ENCODE results near the gene PHKB. TPM values are rescaled to one million over a fixed set of nuclear protein-coding genes. Genes with fewer than 3 reads are reported as not detected.
A peak's percentile ranks its signal among the peaks of the same experiment; 100 is the strongest.
"Not testable (repeated sequence)": the region's sequence is repeated elsewhere in the genome, so short reads cannot be mapped to it uniquely, and the experiment has no call there.

PHKB gene
- total RNA-seq, 2 donors from 2014 or later = 32.7 to 46.7 TPM

DNA sequence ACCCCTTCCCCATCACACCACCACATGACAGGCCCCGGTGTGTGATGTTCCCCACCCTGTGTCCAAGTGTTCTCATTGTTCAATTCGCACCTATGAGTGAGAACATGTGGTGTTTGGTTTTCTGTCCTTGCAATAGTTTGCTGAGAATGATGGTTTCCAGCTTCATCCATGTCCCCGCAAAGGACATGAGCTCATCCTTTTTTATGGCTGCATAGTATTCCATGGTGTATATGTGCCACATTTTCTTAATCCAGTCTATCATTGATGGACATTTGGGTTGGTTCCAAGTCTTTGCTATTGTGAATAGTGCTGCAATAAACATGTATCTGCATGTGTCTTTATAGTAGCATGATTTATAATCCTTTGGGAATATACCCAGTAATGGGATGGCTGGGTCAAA, 80.0 kb downstream of the PHKB start:
- Mint-ChIP-seq H3K4me1 (ENCODE audit: low read depth in 2 of 2) (peaks cover 14 to 24% of the 10 kb centered on the region in 2 donors), H3K36me3 (peaks cover 61% of the 10 kb centered on the region), H3K9me3 (peaks cover 19% of the 10 kb centered on the region)
- not testable (repeated sequence) for DNase-seq (ENCODE audit: low spot score); H3K27ac Mint-ChIP-seq; H3K4me3 Mint-ChIP-seq; ATAC-seq; H3K27me3 Mint-ChIP-seq

DNA sequence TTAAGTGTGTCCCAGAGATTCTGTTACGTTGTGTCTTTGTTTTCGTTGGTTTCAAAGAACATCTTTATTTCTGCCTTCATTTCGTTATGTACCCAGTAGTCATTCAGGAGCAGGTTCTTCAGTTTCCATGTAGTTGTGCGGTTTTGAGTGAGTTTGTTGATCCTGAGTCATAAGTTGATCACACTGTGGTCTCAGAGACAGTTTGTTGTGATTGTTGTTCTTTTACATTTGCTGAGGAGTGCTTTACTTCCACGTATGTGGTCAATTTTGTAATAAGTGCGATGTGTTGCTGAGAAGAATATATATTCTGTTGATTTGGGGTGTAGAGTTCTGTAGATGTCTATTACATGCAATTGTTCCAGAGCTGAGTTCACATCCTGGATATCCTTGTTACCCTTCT, 83.1 kb downstream of the PHKB start:
- peak overlapping the region; percentile 86 for H3K4me3 Mint-ChIP-seq
- peak overlapping the region in 1 of 2 donors; percentile 65 for H3K27ac Mint-ChIP-seq
- not testable (repeated sequence) for DNase-seq (ENCODE audit: low spot score); ATAC-seq; H3K27me3 Mint-ChIP-seq
- peaks cover 19% of the 10 kb centered on the region for H3K9me3 Mint-ChIP-seq
- peaks cover 60% of the 10 kb centered on the region for H3K36me3 Mint-ChIP-seq
- peaks cover 14 to 25% of the 10 kb centered on the region in 2 donors for H3K4me1 Mint-ChIP-seq (ENCODE audit: low read depth in 2 of 2)

DNA sequence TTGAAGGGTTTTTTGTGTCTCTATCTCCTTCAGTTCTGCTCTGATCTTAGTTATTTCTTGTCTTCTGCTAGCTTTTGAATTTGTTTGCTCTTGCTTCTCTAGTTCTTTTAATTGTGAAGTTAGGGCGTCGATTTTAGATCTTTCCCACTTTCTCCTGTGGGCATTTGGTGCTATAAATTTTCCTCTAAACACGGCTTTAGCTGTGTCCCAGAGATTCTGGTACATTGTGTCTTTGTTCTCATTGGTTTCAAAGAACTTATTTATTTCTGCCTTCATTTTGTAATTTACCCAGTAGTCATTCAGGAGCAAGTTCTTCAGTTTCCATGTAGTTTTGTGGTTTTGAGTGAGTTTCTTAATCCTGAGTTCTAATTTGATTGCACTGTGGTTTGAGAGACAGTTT, 90.1 kb downstream of the PHKB start:
- Mint-ChIP-seq H3K36me3 (peaks cover 54% of the 10 kb centered on the region), H3K4me1 (ENCODE audit: low read depth in 2 of 2) (peaks cover 8 to 11% of the 10 kb centered on the region in 2 donors), H3K9me3 (peaks cover 17% of the 10 kb centered on the region)
- ATAC-seq; H3K27me3 Mint-ChIP-seq; DNase-seq (ENCODE audit: low spot score); H3K4me3 Mint-ChIP-seq; H3K27ac Mint-ChIP-seq: not testable (repeated sequence)

DNA sequence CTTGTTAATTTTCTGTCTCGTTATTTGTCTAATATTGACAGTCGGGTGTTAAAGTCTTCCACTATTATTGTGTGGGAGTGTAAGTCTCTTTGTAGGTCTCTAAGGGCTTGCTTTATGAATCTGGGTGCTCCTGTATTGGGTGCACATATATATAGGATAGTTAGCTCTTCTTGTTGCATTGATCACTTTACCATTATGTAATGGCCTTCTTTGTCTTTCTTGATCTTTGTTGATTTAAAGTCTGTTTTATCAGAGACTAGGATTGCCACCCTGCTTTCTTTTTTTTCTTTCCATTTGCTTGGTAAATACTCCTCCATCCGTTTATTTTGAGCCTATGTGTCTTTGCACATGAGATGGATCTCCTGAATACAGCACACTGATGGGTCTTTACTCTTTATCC, 90.6 kb downstream of the PHKB start:
- not testable (repeated sequence) for H3K27ac Mint-ChIP-seq; ATAC-seq; H3K27me3 Mint-ChIP-seq; DNase-seq (ENCODE audit: low spot score); H3K4me3 Mint-ChIP-seq
- H3K4me1 Mint-ChIP-seq (ENCODE audit: low read depth in 2 of 2) = peaks cover 7 to 11% of the 10 kb centered on the region in 2 donors
- peaks cover 17% of the 10 kb centered on the region for H3K9me3 Mint-ChIP-seq
- H3K36me3 Mint-ChIP-seq = peaks cover 52% of the 10 kb centered on the region

DNA sequence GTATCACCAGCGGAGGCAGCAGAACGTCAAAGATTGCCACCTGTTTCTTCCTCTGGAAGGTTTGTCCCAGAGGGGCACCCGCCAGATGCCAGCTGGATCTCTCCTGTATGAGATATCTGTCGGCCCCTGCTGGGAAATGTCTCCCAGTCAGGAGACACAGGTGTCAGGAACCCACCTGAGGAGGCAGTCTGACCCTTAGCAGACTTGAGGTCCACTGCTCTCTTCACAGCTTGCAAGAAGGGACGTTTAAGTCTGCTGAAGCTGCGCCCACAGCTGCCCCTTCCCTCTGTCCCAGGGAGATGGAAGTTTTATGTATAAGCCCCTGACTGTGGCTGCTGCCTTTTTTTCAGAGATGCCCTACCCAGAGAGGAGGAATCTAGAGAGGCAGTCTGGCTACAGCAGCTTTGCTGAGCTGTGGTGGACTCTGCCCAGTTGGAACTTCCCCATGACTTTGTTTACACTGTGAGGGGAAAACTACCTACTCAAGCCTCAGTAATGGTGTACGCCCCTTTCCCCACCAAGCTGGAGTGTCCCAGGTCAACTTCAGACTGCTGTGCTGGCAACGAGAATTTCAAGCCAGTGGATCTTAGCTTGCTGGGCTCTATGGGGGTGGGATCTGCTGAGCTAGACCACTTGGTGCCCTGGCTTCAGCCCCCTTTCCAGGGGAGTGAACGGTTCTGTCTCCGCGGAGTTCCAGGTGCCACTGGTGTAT, 92.9 kb downstream of the PHKB start:
- Mint-ChIP-seq H3K27ac (no peak overlapping the region), H3K9me3 (peaks cover 17% of the 10 kb centered on the region), H3K4me3 (no peak overlapping the region), H3K36me3 (peaks cover 44% of the 10 kb centered on the region), H3K4me1 (ENCODE audit: low read depth in 2 of 2) (peaks cover 7 to 11% of the 10 kb centered on the region in 2 donors), H3K27me3 (no peaks in the 10 kb centered on the region)
- ATAC-seq (no peak), DNase-seq (ENCODE audit: low spot score) (no peak)

DNA sequence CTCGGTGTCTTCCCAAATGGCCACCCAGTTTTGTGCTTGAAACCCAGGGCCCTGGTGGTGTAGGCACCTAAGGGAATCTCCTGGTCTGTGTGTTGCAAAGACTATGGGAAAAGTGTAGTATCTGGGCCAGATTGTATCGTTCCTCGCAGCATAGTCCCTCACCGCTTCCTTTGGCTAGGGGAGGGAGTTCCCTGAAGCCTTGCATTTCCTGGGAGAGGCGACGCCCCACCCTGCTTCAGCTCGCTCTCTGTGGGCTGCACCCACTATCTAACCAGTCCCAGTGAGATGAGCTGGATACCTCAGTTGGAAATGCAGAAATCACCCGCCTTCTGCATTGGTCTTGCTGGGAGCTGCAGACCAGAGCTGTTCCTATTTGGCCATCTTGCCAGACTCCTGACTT, 93.5 kb downstream of the PHKB start:
- not testable (repeated sequence) for H3K4me3 Mint-ChIP-seq; DNase-seq (ENCODE audit: low spot score); ATAC-seq; H3K27me3 Mint-ChIP-seq; H3K27ac Mint-ChIP-seq
- H3K9me3 Mint-ChIP-seq = peaks cover 17% of the 10 kb centered on the region
- peaks cover 7 to 11% of the 10 kb centered on the region in 2 donors for H3K4me1 Mint-ChIP-seq (ENCODE audit: low read depth in 2 of 2)
- H3K36me3 Mint-ChIP-seq = peaks cover 42% of the 10 kb centered on the region

DNA sequence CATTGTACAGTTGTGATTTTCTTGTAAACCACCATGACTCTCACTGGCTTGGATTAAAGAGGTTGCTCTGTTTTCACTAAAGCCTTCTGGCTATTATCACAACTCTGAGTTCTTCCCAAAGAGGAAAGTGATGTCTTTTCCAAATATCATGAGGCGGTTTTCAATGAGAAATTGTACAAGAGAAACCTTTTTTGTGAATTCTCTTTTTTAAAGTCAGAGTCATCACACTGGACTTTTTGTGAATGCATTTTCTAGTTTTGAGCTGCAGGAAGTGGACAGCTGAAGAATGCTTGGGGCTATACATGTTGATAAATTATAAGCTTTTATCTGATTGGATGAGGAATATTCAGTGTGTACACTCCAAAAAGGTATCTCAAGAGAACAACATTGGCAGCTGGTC, 100.2 kb downstream of the PHKB start:
- ATAC-seq (no peak), DNase-seq (ENCODE audit: low spot score) (no peak)
- Mint-ChIP-seq H3K9me3 (peaks cover 9% of the 10 kb centered on the region), H3K27me3 (no peaks in the 10 kb centered on the region), H3K4me1 (ENCODE audit: low read depth in 2 of 2) (peaks cover 14 to 30% of the 10 kb centered on the region in 2 donors), H3K27ac (no peak overlapping the region), H3K4me3 (no peak overlapping the region), H3K36me3 (peaks cover 24% of the 10 kb centered on the region)

DNA sequence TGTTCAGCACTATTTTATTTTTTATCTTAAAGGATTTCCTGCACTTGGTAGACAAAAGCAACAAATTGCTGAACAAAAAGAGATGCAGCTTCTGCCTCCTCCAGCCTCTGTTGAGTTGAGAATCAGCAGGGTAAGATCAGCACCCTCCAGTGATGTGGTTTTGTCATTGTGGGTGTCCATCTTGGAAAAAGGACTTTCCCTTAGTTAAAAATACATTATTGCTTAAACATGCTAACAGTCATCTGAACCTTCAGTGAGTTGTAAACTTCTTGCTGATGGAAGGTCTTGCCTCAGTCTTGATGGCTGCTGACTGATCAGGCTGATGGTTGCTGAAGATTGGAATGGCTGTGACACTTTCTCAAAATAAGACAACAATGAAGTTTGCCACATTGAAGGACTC, 101.2 kb downstream of the PHKB start:
- H3K27me3 Mint-ChIP-seq = no peaks in the 10 kb centered on the region
- DNase-seq (ENCODE audit: low spot score) = no peak
- ATAC-seq = peak in 1 of 2 donors; percentile 52
- no peak overlapping the region for H3K27ac Mint-ChIP-seq
- no peak overlapping the region for H3K4me3 Mint-ChIP-seq
- peaks cover 14% of the 10 kb centered on the region for H3K9me3 Mint-ChIP-seq
- peaks cover 30% of the 10 kb centered on the region for H3K36me3 Mint-ChIP-seq
- H3K4me1 Mint-ChIP-seq (ENCODE audit: low read depth in 2 of 2) = peaks cover 17 to 33% of the 10 kb centered on the region in 2 donors

DNA sequence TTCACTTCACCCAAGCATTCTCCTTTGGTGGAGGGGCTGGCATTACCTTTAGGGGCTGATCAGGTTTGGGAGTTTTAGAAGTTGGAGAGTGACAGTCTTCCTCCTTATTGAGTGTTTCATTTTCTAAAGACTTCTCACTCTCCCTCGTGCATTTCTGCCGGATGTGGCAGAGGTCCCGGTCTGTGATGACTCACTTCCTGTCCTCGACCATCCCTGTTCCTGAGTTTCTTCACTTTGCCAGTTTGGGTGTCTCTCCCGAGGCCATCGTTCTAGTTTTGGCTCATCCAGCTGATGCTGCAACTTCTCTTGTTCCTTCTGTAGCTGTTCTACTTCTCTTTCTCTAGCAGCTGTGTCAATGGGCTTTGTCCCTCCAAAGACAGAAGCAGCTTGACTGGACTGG, 104.3 kb downstream of the PHKB start:
- Mint-ChIP-seq H3K27me3 (no peaks in the 10 kb centered on the region), H3K27ac (peak overlapping the region in 1 of 2 donors; percentile 58), H3K9me3 (peaks cover 14% of the 10 kb centered on the region), H3K36me3 (peaks cover 38% of the 10 kb centered on the region), H3K4me3 (peak overlapping the region; percentile 58), H3K4me1 (ENCODE audit: low read depth in 2 of 2) (peaks cover 35 to 59% of the 10 kb centered on the region in 2 donors)
- ATAC-seq = peak in 1 of 2 donors; percentile 38
- DNase-seq (ENCODE audit: low spot score) = no peak

DNA sequence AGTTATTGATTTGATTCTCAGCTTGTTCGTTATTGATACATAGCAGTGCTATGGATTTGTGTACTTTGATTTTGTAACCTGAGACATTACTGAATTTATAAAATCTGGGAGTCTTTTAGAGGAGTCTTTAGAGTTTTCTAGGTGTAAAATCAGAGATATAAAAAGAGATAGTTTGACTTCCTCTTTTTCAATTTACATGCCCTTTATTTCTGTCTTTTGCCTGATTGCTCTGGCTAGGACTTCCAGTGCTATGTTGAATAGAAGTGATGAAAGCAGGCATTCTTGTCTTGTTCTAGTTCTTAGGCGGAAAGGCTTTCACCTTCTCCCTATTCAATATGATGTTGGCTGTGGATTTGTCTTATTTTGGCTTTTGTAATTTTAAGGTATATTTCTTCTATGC, 106.2 kb downstream of the PHKB start:
- ATAC-seq (no peak), DNase-seq (ENCODE audit: low spot score) (no peak)
- Mint-ChIP-seq H3K4me1 (ENCODE audit: low read depth in 2 of 2) (peaks cover 35 to 67% of the 10 kb centered on the region in 2 donors), H3K9me3 (peaks cover 14% of the 10 kb centered on the region), H3K27me3 (no peaks in the 10 kb centered on the region), H3K27ac (no peak overlapping the region), H3K4me3 (no peak overlapping the region), H3K36me3 (peaks cover 40% of the 10 kb centered on the region)

DNA sequence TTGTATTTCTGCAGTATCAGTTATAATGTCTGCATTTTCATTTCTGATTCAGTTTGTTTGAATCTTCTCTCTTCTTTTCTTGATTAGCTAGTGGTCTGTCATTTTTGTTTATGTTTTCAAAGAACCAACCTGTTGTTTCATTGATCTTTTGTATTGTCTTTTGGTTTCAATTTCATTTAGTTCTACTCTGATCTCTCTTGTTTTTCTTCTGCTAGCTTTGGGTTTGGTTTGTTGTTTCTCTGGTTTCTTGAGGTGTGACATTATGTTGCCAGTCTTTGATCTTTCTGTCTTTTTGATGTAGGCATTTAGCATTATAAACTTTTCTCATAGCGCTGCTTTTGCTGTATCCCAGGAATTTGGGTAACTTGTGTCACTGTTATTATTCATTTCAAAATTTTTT, 107.2 kb downstream of the PHKB start:
- H3K27me3 Mint-ChIP-seq = no peaks in the 10 kb centered on the region
- DNase-seq (ENCODE audit: low spot score) = no peak
- peaks cover 11% of the 10 kb centered on the region for H3K9me3 Mint-ChIP-seq
- peak overlapping the region; percentile 2 to 22 for H3K27ac Mint-ChIP-seq
- no peak for ATAC-seq
- peak overlapping the region; percentile 47 for H3K4me3 Mint-ChIP-seq
- H3K36me3 Mint-ChIP-seq = peaks cover 35% of the 10 kb centered on the region
- H3K4me1 Mint-ChIP-seq (ENCODE audit: low read depth in 2 of 2) = peaks cover 40 to 60% of the 10 kb centered on the region in 2 donors

DNA sequence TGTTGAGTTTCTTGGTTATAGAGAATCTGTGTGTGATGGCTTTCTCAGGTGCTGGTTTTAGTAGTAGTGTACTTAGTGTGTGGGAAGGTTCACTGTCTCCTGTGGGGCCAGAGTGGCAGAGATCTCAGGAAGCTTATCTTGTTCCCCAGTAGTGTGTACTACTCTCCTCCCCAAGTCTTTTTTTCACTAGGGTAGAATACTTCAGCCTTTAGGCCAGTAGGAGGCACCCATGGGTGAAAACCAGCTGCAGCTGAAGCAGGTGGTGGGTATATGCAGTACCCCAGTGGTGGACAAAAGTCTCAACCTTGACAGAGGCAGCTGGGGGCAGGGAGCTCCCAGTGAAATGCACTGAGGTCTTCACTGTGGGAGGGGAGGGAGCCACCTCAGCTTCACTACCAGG, 109.9 kb downstream of the PHKB start:
- Mint-ChIP-seq H3K9me3 (peaks cover 6% of the 10 kb centered on the region), H3K36me3 (peaks cover 20% of the 10 kb centered on the region), H3K4me3 (no peak overlapping the region), H3K27me3 (no peaks in the 10 kb centered on the region), H3K27ac (no peak overlapping the region), H3K4me1 (ENCODE audit: low read depth in 2 of 2) (peaks cover 40 to 56% of the 10 kb centered on the region in 2 donors)
- DNase-seq (ENCODE audit: low spot score) = no peak
- ATAC-seq = no peak

DNA sequence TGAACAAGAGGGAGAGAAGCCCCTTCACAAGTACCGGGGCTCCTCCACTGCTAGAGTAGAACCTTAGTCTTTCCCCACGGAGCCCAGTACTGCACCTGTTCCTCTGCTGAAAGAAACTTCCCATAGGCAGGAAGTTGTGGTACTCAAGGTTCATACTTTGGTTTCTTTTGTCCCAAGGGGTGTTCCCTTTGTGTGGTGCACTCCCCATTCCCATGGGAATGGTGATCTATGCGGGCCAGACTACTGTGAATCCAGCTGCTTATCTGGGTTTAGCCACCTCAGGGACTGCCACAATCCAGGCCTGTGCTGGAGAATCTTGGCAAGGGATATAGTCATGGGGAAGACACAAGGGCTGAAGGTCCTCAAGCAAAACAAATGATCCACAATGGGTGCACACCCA, 110.6 kb downstream of the PHKB start:
- peaks cover 44 to 59% of the 10 kb centered on the region in 2 donors for H3K4me1 Mint-ChIP-seq (ENCODE audit: low read depth in 2 of 2)
- no peak for DNase-seq (ENCODE audit: low spot score)
- peaks cover 17% of the 10 kb centered on the region for H3K36me3 Mint-ChIP-seq
- H3K9me3 Mint-ChIP-seq = peaks cover 4% of the 10 kb centered on the region
- ATAC-seq = no peak
- no peak overlapping the region for H3K4me3 Mint-ChIP-seq
- no peaks in the 10 kb centered on the region for H3K27me3 Mint-ChIP-seq
- H3K27ac Mint-ChIP-seq = no peak overlapping the region

DNA sequence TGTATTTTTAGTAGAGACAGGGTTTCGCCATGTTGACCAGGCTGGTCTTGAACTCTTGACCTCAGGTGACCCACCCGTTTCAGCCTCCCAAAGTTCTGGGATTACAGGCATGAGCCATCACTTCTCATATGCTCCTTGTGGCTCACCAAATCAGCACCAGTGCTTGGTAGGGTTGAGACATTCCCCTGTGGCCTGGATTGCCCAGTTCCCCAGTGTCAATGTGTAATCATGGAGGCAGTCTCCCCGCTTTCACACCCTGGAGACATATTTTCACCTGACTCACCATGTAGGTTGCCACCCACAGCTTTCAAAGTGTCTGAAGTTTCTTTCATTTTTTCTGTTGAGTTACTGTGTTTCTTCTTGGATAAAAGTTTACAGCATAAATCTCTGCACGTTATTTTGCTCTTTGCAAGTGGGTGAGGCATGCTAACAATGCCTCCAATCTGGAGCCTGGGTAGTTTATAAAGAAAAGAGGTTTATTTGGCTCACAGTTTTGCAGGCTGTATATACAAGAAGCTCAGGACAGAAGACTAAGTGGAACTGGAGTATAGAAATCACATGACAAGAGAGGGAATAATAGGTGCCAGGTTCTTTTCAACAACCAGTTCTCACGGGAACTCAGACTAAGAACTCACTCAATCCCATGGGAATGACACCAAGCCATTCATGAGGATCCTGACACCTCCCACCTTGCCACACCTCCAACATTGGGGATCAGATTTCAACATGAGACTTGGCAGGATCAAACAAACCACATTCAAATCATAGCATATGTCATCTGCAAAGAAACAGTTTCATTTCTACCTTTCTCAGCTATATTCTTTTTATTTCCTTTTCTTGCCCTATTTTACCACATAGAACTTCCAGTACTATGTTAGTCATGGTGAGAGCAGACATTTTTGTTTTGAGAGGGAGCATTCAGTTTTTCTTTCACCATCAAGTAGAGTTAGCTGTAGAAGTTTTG, 113.2 kb downstream of the PHKB start:
- Mint-ChIP-seq H3K4me1 (ENCODE audit: low read depth in 2 of 2) (peaks cover 36 to 48% of the 10 kb centered on the region in 2 donors), H3K9me3 (no peaks in the 10 kb centered on the region), H3K4me3 (peak overlapping the region; percentile 24), H3K27me3 (no peaks in the 10 kb centered on the region), H3K27ac (peak overlapping the region; percentile 18 to 74), H3K36me3 (peaks cover 4% of the 10 kb centered on the region)
- ATAC-seq (peak; percentile 85 to 87), DNase-seq (ENCODE audit: low spot score) (no peak)

Measured in natural killer cell treated with Interleukin-12 subunit alpha and Interleukin-12 subunit beta and Interleukin-15 and Interleukin-18, amount 100 ng/mL, for 72 hours (primary cell).